Mucosa of rectum (tissue), 2 donors: ENCODE data around the gene CREG1.

Experiments
- H3K27ac ChIP-seq, 2 donors: one replicate each; pipeline ENCODE4 v1.7.0; 2013; ENCODE audit warnings: inconsistent platforms in 2 of 2, low read depth in 2 of 2, low read length in 2 of 2
- H3K27me3 ChIP-seq, 2 donors: one replicate each; pipeline ENCODE4 v1.7.0; 2013; ENCODE audit warnings: low read length in 2 of 2; ENCODE audit not compliant: control insufficient read depth in 2 of 2, insufficient read depth in 2 of 2
- H3K36me3 ChIP-seq, 2 donors: one replicate each; pipeline ENCODE4 v1.7.0; 2013; ENCODE audit warnings: low read length in 2 of 2; ENCODE audit not compliant: control insufficient read depth in 2 of 2, insufficient read depth in 2 of 2
- H3K4me1 ChIP-seq, 2 donors: one replicate each; pipeline ENCODE4 v1.7.0; 2013; ENCODE audit warnings: low read length in 2 of 2, mild to moderate bottlenecking in 1 of 2; ENCODE audit not compliant: control insufficient read depth in 2 of 2, insufficient read depth in 2 of 2
- H3K4me3 ChIP-seq, 2 donors: one replicate each; pipeline ENCODE4 v1.7.0; 2013; ENCODE audit warnings: low read length in 2 of 2
- H3K9ac ChIP-seq, 2 donors: one replicate each; pipeline ENCODE4 v1.7.0; 2013; ENCODE audit warnings: low read length in 2 of 2, low read depth in 1 of 2, mild to moderate bottlenecking in 1 of 2
- H3K9me3 ChIP-seq, 2 donors: one replicate each; pipeline ENCODE4 v1.7.0; 2013; ENCODE audit warnings: low read length in 2 of 2; ENCODE audit not compliant: control insufficient read depth in 2 of 2
- donor health status: healthy.
- donor health status: Normal muscosa, but diverticular disease.

Gene CREG1

GRCh38 chr1:167510244-167510643, 43.3 kb downstream of the CREG1 start:
- Histone ChIP-seq H3K4me1 (no peaks in the 10 kb centered on the region), H3K4me3 (no peak overlapping the region), H3K27me3 (no peaks in the 10 kb centered on the region)

GRCh38 chr1:167509587-167509986, 44.0 kb downstream of the CREG1 start:
- Histone ChIP-seq H3K27ac (no peak overlapping the region), H3K27me3 (no peaks in the 10 kb centered on the region), H3K4me1 (no peaks in the 10 kb centered on the region), H3K36me3 (no peaks in the 10 kb centered on the region), H3K4me3 (no peak overlapping the region), H3K9me3 (no peaks in the 10 kb centered on the region), H3K9ac (no peak overlapping the region)

More at GRCh38 chr1:167510244-167510643, 43.3 kb downstream of the CREG1 start:
- Histone ChIP-seq H3K9ac (no peak overlapping the region), H3K27ac (no peak overlapping the region), H3K36me3 (no peaks in the 10 kb centered on the region), H3K9me3 (no peaks in the 10 kb centered on the region)

- no peaks in the 10 kb centered on the region for H3K9me3 ChIP-seq
- no peaks in the 10 kb centered on the region for H3K36me3 ChIP-seq
- no peak overlapping the region for H3K9ac ChIP-seq
- H3K27me3 ChIP-seq = no peaks in the 10 kb centered on the region
- H3K4me1 ChIP-seq = no peaks in the 10 kb centered on the region
- H3K4me3 ChIP-seq = no peak overlapping the region
- H3K27ac ChIP-seq = no peak overlapping the region
Measured at GRCh38 chr1:167507719-167508118, 45.8 kb downstream of the CREG1 start.

GRCh38 chr1:167504467-167504827, 49.1 kb downstream of the CREG1 start:
- H3K9ac ChIP-seq = no peak overlapping the region
- H3K27me3 ChIP-seq = peaks cover 0 to 2% of the 10 kb centered on the region in 2 donors
- H3K9me3 ChIP-seq = no peaks in the 10 kb centered on the region
- no peak overlapping the region for H3K4me3 ChIP-seq
- H3K4me1 ChIP-seq = no peaks in the 10 kb centered on the region
- no peak overlapping the region for H3K27ac ChIP-seq
- no peaks in the 10 kb centered on the region for H3K36me3 ChIP-seq

- Histone ChIP-seq H3K4me1 (no peaks in the 10 kb centered on the region), H3K27ac (no peak overlapping the region), H3K9ac (no peak overlapping the region), H3K36me3 (no peaks in the 10 kb centered on the region), H3K27me3 (peaks cover 0 to 2% of the 10 kb centered on the region in 2 donors), H3K4me3 (no peak overlapping the region), H3K9me3 (no peaks in the 10 kb centered on the region)
Measured at GRCh38 chr1:167503626-167504466, 49.7 kb downstream of the CREG1 start.

- Histone ChIP-seq H3K27me3 (peaks cover 0 to 2% of the 10 kb centered on the region in 2 donors), H3K36me3 (no peaks in the 10 kb centered on the region), H3K9ac (no peak overlapping the region), H3K4me3 (no peak overlapping the region), H3K4me1 (no peaks in the 10 kb centered on the region), H3K9me3 (no peaks in the 10 kb centered on the region), H3K27ac (no peak overlapping the region)
Measured at GRCh38 chr1:167502719-167503462, 50.7 kb downstream of the CREG1 start.

- no peaks in the 10 kb centered on the region for H3K36me3 ChIP-seq
- no peak overlapping the region for H3K9ac ChIP-seq
- no peaks in the 10 kb centered on the region for H3K9me3 ChIP-seq
- H3K27me3 ChIP-seq = peaks cover 0 to 2% of the 10 kb centered on the region in 2 donors
- no peaks in the 10 kb centered on the region for H3K4me1 ChIP-seq
- no peak overlapping the region for H3K4me3 ChIP-seq
- H3K27ac ChIP-seq = no peak overlapping the region
Measured at GRCh38 chr1:167502192-167502551, 51.4 kb downstream of the CREG1 start.

- Histone ChIP-seq H3K36me3 (no peaks in the 10 kb centered on the region), H3K27ac (no peak overlapping the region), H3K9me3 (no peaks in the 10 kb centered on the region), H3K4me1 (no peaks in the 10 kb centered on the region), H3K9ac (no peak overlapping the region), H3K4me3 (no peak overlapping the region), H3K27me3 (peaks cover 0 to 2% of the 10 kb centered on the region in 2 donors)
Measured at GRCh38 chr1:167501515-167502191, 51.9 kb downstream of the CREG1 start.

GRCh38 chr1:167500283-167500860, 53.2 kb downstream of the CREG1 start:
- no peak overlapping the region for H3K4me3 ChIP-seq
- H3K27me3 ChIP-seq = peaks cover 0 to 2% of the 10 kb centered on the region in 2 donors
- H3K4me1 ChIP-seq = no peaks in the 10 kb centered on the region
- H3K36me3 ChIP-seq = no peaks in the 10 kb centered on the region
- H3K9ac ChIP-seq = no peak overlapping the region
- H3K27ac ChIP-seq = no peak overlapping the region
- H3K9me3 ChIP-seq = no peaks in the 10 kb centered on the region
